Measurements from ENCODE around the gene RAP1GAP.
"Not testable (repeated sequence)": the region's sequence is repeated elsewhere in the genome, so short reads cannot be mapped to it uniquely, and the experiment has no call there.

The RAP1GAP gene

GRCh38 chr1:21569820-21570527 is 99.2 kb downstream of the RAP1GAP start:
- DNase-seq (ENCODE audit: low spot score): no peak

DNA sequence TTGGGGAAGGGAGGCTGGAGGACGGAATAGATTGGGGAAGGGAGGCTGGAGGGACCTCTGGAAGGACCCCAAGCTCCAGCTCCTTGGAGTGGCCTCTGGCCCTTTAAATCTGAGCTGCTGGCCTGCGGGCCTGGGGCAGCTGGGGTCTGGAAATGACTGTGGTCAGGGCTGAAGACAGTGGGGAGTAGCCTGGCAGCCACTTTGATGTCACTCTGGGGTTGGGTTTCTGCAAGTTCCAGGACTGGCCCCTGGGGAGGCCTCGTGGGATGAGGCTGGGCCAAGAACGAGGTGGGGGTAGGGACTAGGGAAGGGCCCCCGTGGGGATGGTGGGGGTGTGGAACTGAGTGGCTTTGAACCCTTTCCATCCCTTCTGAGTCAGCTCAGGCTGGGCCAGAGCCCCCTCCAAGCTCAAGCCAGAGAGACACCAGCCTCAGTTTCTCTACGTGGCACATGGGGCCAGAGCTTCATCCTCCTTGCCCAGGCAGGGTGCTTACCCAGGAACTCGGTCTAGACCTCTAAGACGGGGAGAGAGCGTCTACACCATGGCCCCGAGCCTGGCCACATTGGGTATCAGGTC is 100.3 kb downstream of the RAP1GAP start:
- no peak for DNase-seq (ENCODE audit: low spot score)

GRCh38 chr1:21568006-21568746 is 101.0 kb downstream of the RAP1GAP start:
- no peak for DNase-seq (ENCODE audit: low spot score)

- DNase-seq (ENCODE audit: low spot score): no peak
These were observed 101.7 kb downstream of the RAP1GAP start for GRCh38 chr1:21567241-21568005.

- DNase-seq (ENCODE audit: low spot score): not testable (repeated sequence)
These were observed 102.8 kb downstream of the RAP1GAP start for GRCh38 chr1:21566361-21566760.

- DNase-seq (ENCODE audit: low spot score): no peak
These were observed 103.9 kb downstream of the RAP1GAP start for GRCh38 chr1:21565285-21565684.

GRCh38 chr1:21564521-21565095 is 104.5 kb downstream of the RAP1GAP start:
- DNase-seq (ENCODE audit: low spot score): no peak

DNA sequence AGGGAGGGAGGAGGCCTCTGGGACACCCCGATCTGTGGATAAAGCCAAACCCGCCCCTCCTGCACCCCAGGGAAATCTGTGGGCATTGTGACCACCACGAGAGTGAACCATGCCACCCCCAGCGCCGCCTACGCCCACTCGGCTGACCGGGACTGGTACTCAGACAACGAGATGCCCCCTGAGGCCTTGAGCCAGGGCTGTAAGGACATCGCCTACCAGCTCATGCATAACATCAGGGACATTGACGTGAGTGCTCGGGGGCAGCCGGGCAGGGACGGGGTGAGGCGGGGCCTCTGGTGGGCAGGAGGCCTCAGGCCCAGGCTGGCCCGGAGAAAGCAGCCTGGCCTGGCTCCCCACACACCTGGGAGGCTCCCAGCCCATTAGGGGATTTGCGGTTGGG is 105.2 kb downstream of the RAP1GAP start:
- no peak for DNase-seq (ENCODE audit: low spot score)

DNA sequence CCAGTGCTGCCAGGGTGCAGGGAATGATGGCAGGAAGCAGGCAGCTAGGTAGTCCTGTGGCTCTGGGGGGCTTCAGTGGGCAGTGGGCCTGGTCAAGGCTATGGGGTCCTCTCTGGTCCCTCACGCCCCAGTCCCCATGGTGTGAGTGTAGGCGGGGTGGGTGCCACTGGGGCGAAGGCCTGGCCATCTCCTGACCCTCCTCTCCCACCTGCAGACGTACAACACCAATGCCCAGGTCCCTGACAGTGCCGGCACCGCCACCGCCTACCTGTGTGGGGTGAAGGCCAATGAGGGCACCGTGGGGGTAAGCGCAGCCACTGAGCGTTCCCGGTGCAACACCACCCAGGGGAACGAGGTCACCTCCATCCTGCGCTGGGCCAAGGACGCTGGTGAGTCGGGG is 106.3 kb downstream of the RAP1GAP start:
- no peak for DNase-seq (ENCODE audit: low spot score)

GRCh38 chr1:21560916-21561638 is 108.1 kb downstream of the RAP1GAP start:
- no peak for DNase-seq (ENCODE audit: low spot score)

DNA sequence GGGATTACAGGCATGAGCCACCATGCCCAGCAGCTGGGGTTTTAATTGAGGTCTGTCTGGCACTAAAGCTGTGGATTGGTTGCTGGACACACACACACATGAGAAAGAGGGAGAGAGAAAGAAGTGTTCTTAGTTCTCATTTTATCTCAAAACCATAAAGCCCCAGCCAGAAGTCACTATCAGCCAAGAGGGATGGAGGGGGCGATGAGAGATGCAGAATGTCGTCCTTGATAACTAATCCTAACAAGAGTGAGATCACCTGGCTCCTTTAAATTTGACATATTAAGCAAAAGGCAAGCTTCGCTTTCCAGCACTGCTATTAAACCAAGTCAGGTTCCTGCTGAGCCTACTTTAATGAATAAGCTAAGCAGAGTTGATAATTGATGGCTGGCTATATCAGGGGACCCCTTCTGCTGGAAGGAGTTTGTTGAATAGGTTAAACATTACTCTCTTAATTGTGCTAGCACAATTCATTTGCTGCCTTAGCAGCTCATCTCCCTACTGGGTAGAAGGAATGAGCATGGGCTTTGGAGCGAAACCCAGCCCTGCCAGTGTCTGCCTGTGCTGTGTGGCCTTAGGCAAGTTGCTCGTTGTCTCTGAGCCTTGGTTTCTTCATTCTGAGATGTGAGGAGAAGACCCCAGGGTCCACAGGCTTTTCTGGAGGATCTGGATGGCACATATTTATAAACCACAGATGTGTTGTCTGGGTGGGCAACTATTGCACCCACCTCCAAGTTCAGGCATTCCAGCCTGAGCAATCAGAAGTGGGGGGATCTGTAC is 109.2 kb downstream of the RAP1GAP start:
- DNase-seq (ENCODE audit: low spot score): no peak

DNA sequence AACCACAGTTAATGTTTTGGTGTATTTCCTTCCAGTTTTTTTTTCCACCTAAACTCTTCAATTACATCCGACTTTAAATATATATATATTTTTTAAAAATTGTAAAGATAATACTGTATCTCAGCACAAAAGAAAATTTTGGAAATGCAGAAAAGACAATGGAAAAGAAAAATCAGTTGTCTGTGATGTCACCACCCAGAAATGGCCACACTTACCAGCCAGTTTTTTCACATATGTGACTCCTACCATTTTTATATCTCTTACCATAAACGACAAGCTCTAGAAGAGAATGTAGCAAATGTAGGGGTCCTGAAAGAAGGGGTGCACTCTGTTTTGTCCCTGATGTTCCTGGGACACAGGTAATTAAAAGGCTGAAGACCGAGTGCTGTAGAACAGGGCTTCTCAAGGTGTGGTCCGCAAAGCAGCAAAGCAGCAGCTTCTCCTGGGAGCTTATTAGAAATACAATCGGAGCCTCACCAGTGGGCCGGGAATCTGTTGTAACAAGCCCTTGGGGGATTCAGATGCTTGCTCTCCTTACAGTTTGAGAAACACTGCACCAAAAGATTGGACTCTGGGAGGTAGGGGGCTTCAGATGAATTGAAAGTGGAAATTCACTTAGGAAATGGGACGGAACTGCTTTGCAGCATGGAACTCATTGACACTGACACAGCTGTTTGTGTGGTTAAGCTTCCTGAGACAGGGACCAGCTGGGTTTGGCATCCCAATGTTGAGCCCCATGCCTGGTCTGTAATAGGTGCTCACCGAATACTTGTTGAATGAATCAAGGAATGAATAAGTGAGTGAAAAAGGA is 115.8 kb downstream of the RAP1GAP start:
- DNase-seq (ENCODE audit: low spot score): no peak

DNA sequence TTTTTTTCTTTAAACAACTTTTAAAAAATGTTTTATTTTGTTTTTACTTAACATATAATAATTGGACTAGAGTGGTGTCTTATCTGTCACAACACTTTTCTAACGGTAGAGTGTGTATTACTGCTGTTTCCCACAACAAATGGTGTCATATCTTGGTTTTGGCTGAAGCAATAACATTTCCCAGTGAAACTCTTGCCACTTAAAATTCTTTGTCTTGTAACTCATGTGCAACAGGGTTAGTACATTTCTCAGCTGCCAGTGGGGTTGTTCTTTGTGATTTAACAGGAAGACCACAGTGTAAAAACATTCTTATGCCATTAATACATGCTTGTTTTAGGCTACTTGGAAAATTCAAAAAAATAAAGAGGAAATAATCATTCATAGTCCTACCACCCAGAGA is 116.4 kb downstream of the RAP1GAP start:
- peak; percentile 6 for DNase-seq (ENCODE audit: low spot score)

DNA sequence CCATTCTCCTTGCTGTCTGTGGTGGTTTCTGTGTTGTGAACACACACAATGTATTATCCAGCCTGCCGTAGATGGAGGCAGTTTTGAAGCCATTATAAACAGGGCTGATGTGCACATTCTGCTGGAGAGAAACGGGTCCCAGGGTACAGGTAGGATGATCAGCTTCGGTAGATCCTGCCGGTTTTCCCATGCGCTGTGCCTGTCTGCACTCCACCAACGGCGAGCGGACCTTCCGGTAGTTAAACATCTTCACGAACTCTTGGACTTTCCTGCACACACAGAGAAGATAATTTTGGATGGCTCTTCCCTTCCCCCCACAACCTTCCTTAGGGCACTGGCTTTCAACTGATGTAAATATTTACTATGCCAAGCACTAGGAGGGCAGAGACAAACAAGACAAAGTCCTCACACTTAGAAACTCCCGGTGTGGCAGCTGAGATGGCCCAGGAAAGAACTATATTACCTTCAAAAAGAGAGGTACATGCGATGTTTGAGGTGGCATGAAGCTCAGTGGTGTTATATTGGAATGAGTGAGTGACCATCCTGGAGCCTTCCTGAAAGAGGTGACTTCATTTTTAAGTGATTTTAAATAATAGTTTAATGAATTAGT is 118.2 kb downstream of the RAP1GAP start:
- no peak for DNase-seq (ENCODE audit: low spot score)

DNA sequence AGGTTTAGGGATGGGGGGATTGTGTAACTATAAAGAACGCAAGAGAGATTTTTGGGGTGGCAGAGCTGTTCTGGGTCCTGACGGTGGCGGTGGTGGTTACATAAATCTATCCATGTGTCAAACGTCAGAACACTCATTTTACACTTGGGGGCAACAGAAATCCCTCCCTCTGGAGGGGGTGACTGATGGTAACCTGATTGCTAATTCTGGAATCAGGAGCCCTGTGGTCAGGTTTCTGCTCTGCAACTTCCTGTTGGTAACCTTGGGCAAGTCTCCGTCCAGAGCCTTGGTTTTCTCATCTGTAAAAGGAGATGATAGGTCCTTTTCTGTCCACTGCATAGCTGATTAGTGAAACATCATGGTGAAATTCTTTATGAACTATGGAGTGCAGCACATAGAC is 119.1 kb downstream of the RAP1GAP start:
- DNase-seq (ENCODE audit: low spot score): no peak

DNA sequence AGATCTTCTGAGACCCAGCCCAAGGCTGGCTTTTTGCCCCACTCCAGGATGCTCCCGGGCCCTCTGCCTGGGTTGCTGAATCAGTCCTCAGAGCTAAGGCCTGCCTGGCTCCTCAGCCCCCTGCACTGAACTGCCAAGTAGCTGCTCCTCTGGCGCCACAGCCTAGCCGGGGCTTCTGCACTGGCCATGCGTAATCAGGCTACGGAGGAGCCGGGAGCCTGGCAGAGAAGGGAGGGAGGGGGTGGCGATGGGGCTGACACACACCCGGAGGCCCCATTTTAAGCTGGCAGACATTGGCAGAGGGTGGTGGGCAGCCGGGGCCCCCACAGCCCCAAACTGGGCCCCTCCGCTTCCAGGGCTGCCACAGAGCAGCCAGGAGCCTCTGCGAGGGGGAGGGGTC is 121.3 kb downstream of the RAP1GAP start:
- no peak for DNase-seq (ENCODE audit: low spot score)

Data from COLO829 (cell line).